Measurements from ENCODE around the gene ABCA12.

The ABCA12 gene

GRCh38 chr2:215000721-215001120 lies 137.7 kb downstream of the ABCA12 start:
- no peak for DNase-seq (ENCODE audit: low read depth, low spot score)
- H3K4me3 ChIP-seq (ENCODE audit: low read depth, low read length) = no peak overlapping the region
- in situ Hi-C loops (cut with HindIII; ENCODE audit: low sequenced_read_pairs) = no loop called here
- TF ChIP-seq CTCF (IDR thresholded peaks at IDR 0.05; ENCODE audit: low read depth, low read length) = no peak

GRCh38 chr2:214995926-214996670 lies 142.3 kb downstream of the ABCA12 start:
- in situ Hi-C loops (cut with HindIII; ENCODE audit: low sequenced_read_pairs) = no loop called here
- H3K4me3 ChIP-seq (ENCODE audit: low read depth, low read length) = no peak overlapping the region
- no peak for DNase-seq (ENCODE audit: low read depth, low spot score)
- TF ChIP-seq CTCF (IDR thresholded peaks at IDR 0.05; ENCODE audit: low read depth, low read length) = no peak

GRCh38 chr2:214995409-214995808 lies 143.0 kb downstream of the ABCA12 start:
- in situ Hi-C loops (cut with HindIII; ENCODE audit: low sequenced_read_pairs) = no loop called here
- no peak for TF ChIP-seq CTCF (IDR thresholded peaks at IDR 0.05; ENCODE audit: low read depth, low read length)
- H3K4me3 ChIP-seq (ENCODE audit: low read depth, low read length) = no peak overlapping the region
- DNase-seq (ENCODE audit: low read depth, low spot score) = no peak

GRCh38 chr2:214992911-214993310 lies 145.5 kb downstream of the ABCA12 start:
- H3K4me3 ChIP-seq (ENCODE audit: low read depth, low read length) = no peak overlapping the region
- in situ Hi-C loops (cut with HindIII; ENCODE audit: low sequenced_read_pairs) = no loop called here
- no peak for DNase-seq (ENCODE audit: low read depth, low spot score)
- TF ChIP-seq CTCF (IDR thresholded peaks at IDR 0.05; ENCODE audit: low read depth, low read length) = no peak

GRCh38 chr2:214989187-214989586 lies 149.2 kb downstream of the ABCA12 start:
- TF ChIP-seq CTCF (IDR thresholded peaks at IDR 0.05; ENCODE audit: low read depth, low read length) = no peak
- in situ Hi-C loops (cut with HindIII; ENCODE audit: low sequenced_read_pairs) = no loop called here
- no peak for DNase-seq (ENCODE audit: low read depth, low spot score)
- H3K4me3 ChIP-seq (ENCODE audit: low read depth, low read length) = no peak overlapping the region

GRCh38 chr2:214987261-214987660 lies 151.2 kb downstream of the ABCA12 start:
- no peak for DNase-seq (ENCODE audit: low read depth, low spot score)
- no peak overlapping the region for H3K4me3 ChIP-seq (ENCODE audit: low read depth, low read length)
- in situ Hi-C loops (cut with HindIII; ENCODE audit: low sequenced_read_pairs) = no loop called here
- no peak for TF ChIP-seq CTCF (IDR thresholded peaks at IDR 0.05; ENCODE audit: low read depth, low read length)
